OCI-LY3 (cell line): ENCODE measurements around the gene RABL6.

Experiments used
- H2AFZ ChIP-seq: fragments of 200-600, 300-600 bp; shearing (Covaris generic); 2 replicates; pipeline ENCODE4 v1.6.0; 2014; ENCODE audit warnings: antibody characterized with exemption, low read depth, low read length
- H3K27ac ChIP-seq: fragments of 200-600, 300-600 bp; sonication (generic); 2 replicates; pipeline ENCODE4 v1.5.1; 2014; ENCODE audit warnings: mild to moderate bottlenecking, low read length, moderate library complexity, mixed read lengths
- H3K27me3 ChIP-seq: fragments of 200-600, 300-600 bp; sonication (generic); 2 replicates; pipeline ENCODE4 v1.6.1; 2014; ENCODE audit warnings: low read depth, low read length, mixed read lengths
- H3K36me3 ChIP-seq: fragments of 200-600, 300-600 bp; sonication (generic); replicated peaks from 2 replicates; pipeline ENCODE3; 2014; ENCODE audit warnings: low read depth, low read length, mixed read lengths
- H3K4me1 ChIP-seq: fragments of 300-600, 200-600 bp; sonication (generic); 2 replicates; pipeline ENCODE4 v1.6.1; 2014; ENCODE audit warnings: low read length, mixed read lengths
- H3K4me2 ChIP-seq: fragments of 200-600, 300-600 bp; sonication (generic); 2 replicates; pipeline ENCODE4 v1.6.1; 2014; ENCODE audit warnings: low read length, mixed read lengths
- H3K4me3 ChIP-seq: fragments of 300-600, 200-600 bp; sonication (generic); 2 replicates; pipeline ENCODE4 v1.5.1; 2014; ENCODE audit warnings: antibody characterized with exemption, mild to moderate bottlenecking, low read length, moderate library complexity
- H3K79me2 ChIP-seq: fragments of 300-600, 200-600 bp; shearing (Covaris generic); 2 replicates; pipeline ENCODE4 v1.6.1; 2014; ENCODE audit warnings: mild to moderate bottlenecking, low read length, mixed read lengths
- H3K9ac ChIP-seq: fragments of 300-600, 200-600 bp; shearing (Covaris generic); 2 replicates; pipeline ENCODE4 v1.6.0; 2014; ENCODE audit warnings: mild to moderate bottlenecking, low read length, moderate library complexity
- H3K9me3 ChIP-seq: fragments of 200-600, 300-600 bp; shearing (Covaris generic); 2 replicates; pipeline ENCODE4 v1.6.1; 2014; ENCODE audit warnings: low read length, mixed read lengths; ENCODE audit not compliant: insufficient read depth
- H4K20me1 ChIP-seq: fragments of 200-600, 300-600 bp; sonication (generic); 2 replicates; pipeline ENCODE4 v1.6.1; 2016; ENCODE audit warnings: low read length, mixed read lengths; ENCODE audit not compliant: insufficient read depth
- CTCF ChIP-seq: fragments of 200-600, 300-600 bp; sonication (generic); IDR thresholded peaks from 2 replicates; pipeline ENCODE4 v1.5.1; 2014; ENCODE audit warnings: antibody characterized with exemption, low read length, low read depth
- EZH2phosphoT487 ChIP-seq: fragments of 200-600 bp; shearing (Covaris generic); IDR thresholded peaks from 2 replicates; pipeline ENCODE4 v1.6.1; 2018; ENCODE audit warnings: antibody characterized with exemption, mixed run types, low read depth

RABL6 gene

GRCh38 chr9:136829412-136829811 is 21.7 kb downstream of the RABL6 start:
- TF ChIP-seq EZH2phosphoT487 (no peak), CTCF (no peak)
- no peak overlapping the region for H3K27ac ChIP-seq
- no peaks in the 10 kb centered on the region for H3K79me2 ChIP-seq
- H3K9me3 ChIP-seq = no peaks in the 10 kb centered on the region
- H4K20me1 ChIP-seq = no peaks in the 10 kb centered on the region
- H3K9ac ChIP-seq = no peak overlapping the region
- H3K4me3 ChIP-seq = no peak overlapping the region
- no peak overlapping the region for H3K4me2 ChIP-seq
- H3K36me3 ChIP-seq = peaks cover 32% of the 10 kb centered on the region
- H3K4me1 ChIP-seq = no peaks in the 10 kb centered on the region
- H3K27me3 ChIP-seq = no peaks in the 10 kb centered on the region
- H2AFZ ChIP-seq = no peak overlapping the region

GRCh38 chr9:136829981-136830885 is 22.5 kb downstream of the RABL6 start:
- no peaks in the 10 kb centered on the region for H3K27me3 ChIP-seq
- no peak overlapping the region for H3K4me3 ChIP-seq
- H3K36me3 ChIP-seq = peaks cover 32% of the 10 kb centered on the region
- TF ChIP-seq EZH2phosphoT487 (no peak), CTCF (no peak)
- no peaks in the 10 kb centered on the region for H4K20me1 ChIP-seq
- H2AFZ ChIP-seq = no peak overlapping the region
- no peaks in the 10 kb centered on the region for H3K79me2 ChIP-seq
- no peak overlapping the region for H3K4me2 ChIP-seq
- H3K9me3 ChIP-seq = no peaks in the 10 kb centered on the region
- H3K4me1 ChIP-seq = no peaks in the 10 kb centered on the region
- H3K9ac ChIP-seq = no peak overlapping the region
- H3K27ac ChIP-seq = no peak overlapping the region

- Histone ChIP-seq H3K36me3 (peaks cover 28% of the 10 kb centered on the region), H4K20me1 (no peaks in the 10 kb centered on the region)
These were observed 23.4 kb downstream of the RABL6 start for GRCh38 chr9:136831002-136831719.

More at GRCh38 chr9:136831002-136831719, 23.4 kb downstream of the RABL6 start:
- Histone ChIP-seq H2AFZ (no peak overlapping the region), H3K27me3 (no peaks in the 10 kb centered on the region), H3K27ac (no peak overlapping the region), H3K9ac (no peak overlapping the region), H3K9me3 (no peaks in the 10 kb centered on the region), H3K4me3 (no peak overlapping the region), H3K4me2 (no peak overlapping the region), H3K79me2 (no peaks in the 10 kb centered on the region), H3K4me1 (no peaks in the 10 kb centered on the region)
- TF ChIP-seq CTCF = no peak
- TF ChIP-seq EZH2phosphoT487 = no peak
